Astrocyte (in vitro differentiated cells and primary cell): Measurements from ENCODE around the gene CASP3. TPM values are rescaled to one million over a fixed set of nuclear protein-coding genes. Genes with fewer than 3 reads are reported as not detected.

ENCODE experiments used
- DNase-seq: peaks from one replicate; pipeline ENCODE4 v3.0.0-alpha.2; 2010; ENCODE audit warnings: low read depth
- FAIRE-seq: peaks from 2 replicates; lab custom pipeline; 2011; peaks lifted over from hg19 to GRCh38; lab: Jason Lieb, UNC
- H2AFZ ChIP-seq: 2 replicates; pipeline ENCODE4 v1.6.0; 2012; ENCODE audit warnings: low read depth, low read length, inconsistent platforms
- H3K27ac ChIP-seq: 2 replicates; pipeline ENCODE4 v1.5.1; 2011; ENCODE audit warnings: low read depth, low read length, inconsistent platforms
- H3K27me3 ChIP-seq: 2 replicates; pipeline ENCODE4 v1.6.0; 2011; ENCODE audit warnings: low read length, inconsistent platforms; ENCODE audit not compliant: insufficient read depth
- H3K36me3 ChIP-seq: 2 replicates; pipeline ENCODE4 v1.5.1; 2011; ENCODE audit warnings: low read length, inconsistent platforms; ENCODE audit not compliant: insufficient read depth
- H3K4me1 ChIP-seq: 2 replicates; pipeline ENCODE4 v1.5.1; 2011; ENCODE audit warnings: low read length, inconsistent platforms; ENCODE audit not compliant: insufficient read depth
- H3K4me2 ChIP-seq: 2 replicates; pipeline ENCODE4 v1.6.0; 2012; ENCODE audit warnings: low read length, inconsistent platforms
- H3K4me3 ChIP-seq: 2 replicates; pipeline ENCODE4 v1.5.1; 2011; ENCODE audit warnings: low read depth, mild to moderate bottlenecking, low read length, inconsistent platforms; ENCODE audit not compliant: insufficient read depth
- H3K79me2 ChIP-seq: 2 replicates; pipeline ENCODE4 v1.6.0; 2012; ENCODE audit warnings: mild to moderate bottlenecking, low read length, inconsistent platforms; ENCODE audit not compliant: insufficient read depth
- H3K9ac ChIP-seq: 2 replicates; pipeline ENCODE4 v1.6.0; 2012; ENCODE audit warnings: mild to moderate bottlenecking, low read length, inconsistent platforms
- H3K9me3 ChIP-seq: 2 replicates; pipeline ENCODE4 v1.5.1; 2012; ENCODE audit warnings: low read depth, mild to moderate bottlenecking, low read length, inconsistent platforms; ENCODE audit not compliant: insufficient read depth
- H4K20me1 ChIP-seq: 2 replicates; pipeline ENCODE4 v1.6.0; 2012; ENCODE audit warnings: low read length, inconsistent platforms; ENCODE audit not compliant: insufficient read depth
- H3K27ac Mint-ChIP-seq: one replicate; pipeline ENCODE4 v1.8.0; 2021; ENCODE audit warnings: mild to moderate bottlenecking, mixed read lengths; ENCODE audit not compliant: unreplicated experiment
- H3K27me3 Mint-ChIP-seq: one replicate; pipeline ENCODE4 v1.8.0; 2021; ENCODE audit warnings: low read depth, mixed read lengths; ENCODE audit not compliant: unreplicated experiment
- H3K36me3 Mint-ChIP-seq: one replicate; pipeline ENCODE4 v1.8.0; 2021; ENCODE audit warnings: low read depth, mixed read lengths; ENCODE audit not compliant: unreplicated experiment
- H3K4me1 Mint-ChIP-seq: one replicate; pipeline ENCODE4 v1.8.0; 2021; ENCODE audit warnings: low read depth, mixed read lengths; ENCODE audit not compliant: unreplicated experiment
- H3K4me3 Mint-ChIP-seq: one replicate; pipeline ENCODE4 v1.8.0; 2021; ENCODE audit warnings: mild to moderate bottlenecking, moderate library complexity, mixed read lengths; ENCODE audit not compliant: unreplicated experiment
- H3K9me3 Mint-ChIP-seq: one replicate; pipeline ENCODE4 v1.8.0; 2021; ENCODE audit warnings: mild to moderate bottlenecking, mixed read lengths; ENCODE audit not compliant: unreplicated experiment
- CTCF ChIP-seq: IDR thresholded peaks from 2 replicates; pipeline ENCODE4 v1.5.1; 2011; ENCODE audit warnings: low read depth, mild to moderate bottlenecking, inconsistent platforms, low read length, moderate library complexity; ENCODE audit not compliant: insufficient read depth
- EZH2 ChIP-seq: IDR thresholded peaks from 2 replicates; pipeline ENCODE4 v1.6.1; 2012; ENCODE audit warnings: mild to moderate bottlenecking, low read length, inconsistent platforms; ENCODE audit not compliant: insufficient read depth
- total RNA-seq: library from RNA; stranded (reverse); gene quantifications from 2 replicates; pipeline ENCODE4 v1.2.1, GENCODE V29; 2021

The CASP3 gene
- total RNA-seq, 1 donor from 2014 or later: 44.8 TPM

GRCh38 chr4:184680698-184681097 is 31.5 kb upstream of the CASP3 start:
- H3K9me3 Mint-ChIP-seq: no peaks in the 10 kb centered on the region
- H2AFZ ChIP-seq: no peak overlapping the region
- FAIRE-seq (no peak), DNase-seq (no peak)
- H3K9ac ChIP-seq: no peak overlapping the region
- no peak overlapping the region for H3K4me3 ChIP-seq
- no peaks in the 10 kb centered on the region for H3K36me3 ChIP-seq
- H3K4me3 Mint-ChIP-seq: no peak overlapping the region
- no peak overlapping the region for H3K27ac Mint-ChIP-seq
- H3K79me2 ChIP-seq: no peaks in the 10 kb centered on the region
- H3K36me3 Mint-ChIP-seq: peaks cover 3% of the 10 kb centered on the region
- H3K9me3 ChIP-seq: no peaks in the 10 kb centered on the region
- no peaks in the 10 kb centered on the region for H3K27me3 Mint-ChIP-seq
- no peaks in the 10 kb centered on the region for H4K20me1 ChIP-seq
- no peaks in the 10 kb centered on the region for H3K27me3 ChIP-seq
- H3K4me2 ChIP-seq: no peak overlapping the region
- H3K27ac ChIP-seq: no peak overlapping the region
- H3K4me1 ChIP-seq: no peaks in the 10 kb centered on the region
- TF ChIP-seq EZH2 (no peak), CTCF (no peak)
- H3K4me1 Mint-ChIP-seq: peaks cover 6% of the 10 kb centered on the region

- Histone ChIP-seq H3K36me3 (no peaks in the 10 kb centered on the region), H3K4me2 (no peak overlapping the region), H4K20me1 (no peaks in the 10 kb centered on the region), H3K79me2 (no peaks in the 10 kb centered on the region), H3K27ac (no peak overlapping the region), H3K9me3 (no peaks in the 10 kb centered on the region), H3K9ac (no peak overlapping the region), H3K4me1 (no peaks in the 10 kb centered on the region), H2AFZ (no peak overlapping the region), H3K4me3 (no peak overlapping the region), H3K27me3 (no peaks in the 10 kb centered on the region)
- Mint-ChIP-seq H3K36me3 (peaks cover 7% of the 10 kb centered on the region), H3K4me3 (no peak overlapping the region), H3K27ac (no peak overlapping the region), H3K9me3 (no peaks in the 10 kb centered on the region), H3K27me3 (no peaks in the 10 kb centered on the region), H3K4me1 (no peaks in the 10 kb centered on the region)
- DNase-seq: no peak
- no peak for FAIRE-seq
- TF ChIP-seq EZH2 (no peak), CTCF (no peak)
Measured at GRCh38 chr4:184675821-184676492, 26.7 kb upstream of the CASP3 start.

- H3K9me3 Mint-ChIP-seq: no peaks in the 10 kb centered on the region
- H3K27ac ChIP-seq: no peak overlapping the region
- H3K4me2 ChIP-seq: no peak overlapping the region
- H3K79me2 ChIP-seq: no peaks in the 10 kb centered on the region
- no peak overlapping the region for H2AFZ ChIP-seq
- H3K4me3 Mint-ChIP-seq: no peak overlapping the region
- no peak overlapping the region for H3K9ac ChIP-seq
- H3K36me3 ChIP-seq: no peaks in the 10 kb centered on the region
- no peak overlapping the region for H3K4me3 ChIP-seq
- no peaks in the 10 kb centered on the region for H3K9me3 ChIP-seq
- H3K27me3 ChIP-seq: no peaks in the 10 kb centered on the region
- H3K27ac Mint-ChIP-seq: no peak overlapping the region
- no peaks in the 10 kb centered on the region for H4K20me1 ChIP-seq
- no peaks in the 10 kb centered on the region for H3K4me1 Mint-ChIP-seq
- DNase-seq: no peak
- no peaks in the 10 kb centered on the region for H3K4me1 ChIP-seq
- H3K27me3 Mint-ChIP-seq: no peaks in the 10 kb centered on the region
- peaks cover 4% of the 10 kb centered on the region for H3K36me3 Mint-ChIP-seq
- TF ChIP-seq EZH2: no peak
- no peak for TF ChIP-seq CTCF
- FAIRE-seq: no peak
Measured at GRCh38 chr4:184675018-184675417, 25.8 kb upstream of the CASP3 start.
